NOMO-1 treated with dmso at 0.1 percent for 144 hours (cell line): ENCODE results near the gene RSPH9.
A peak's percentile ranks its signal among the peaks of the same experiment; 100 is the strongest.
"Not testable (repeated sequence)": the region's sequence is repeated elsewhere in the genome, so short reads cannot be mapped to it uniquely, and the experiment has no call there.

ENCODE experiments used
- DNase-seq: peaks from one replicate; lab custom pipeline; 2025; ENCODE audit not compliant: unreplicated experiment; lab: John Stamatoyannopoulos, UW

RSPH9 gene

GRCh38 chr6:43682724-43683429 is 38.0 kb downstream of the RSPH9 start:
- DNase-seq = no peak

GRCh38 chr6:43683708-43684455 is 39.0 kb downstream of the RSPH9 start:
- DNase-seq = peak; percentile 27

DNA sequence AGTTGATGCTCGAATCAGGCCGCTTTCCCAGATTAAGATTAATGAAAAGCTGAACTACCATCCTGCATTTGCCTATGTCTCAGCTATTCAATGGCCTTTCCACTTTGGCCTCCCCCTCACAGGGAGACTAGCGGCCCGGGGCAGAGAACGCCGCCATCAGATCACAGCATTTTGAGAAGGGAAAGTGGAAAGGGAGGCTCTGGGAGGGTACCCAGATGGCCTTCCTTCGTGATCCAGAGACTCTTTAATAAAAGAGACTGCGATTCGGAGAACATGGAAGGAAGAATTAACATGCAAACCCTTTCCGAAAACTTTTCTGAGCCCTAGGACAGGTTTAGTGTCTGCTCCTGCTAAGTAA is 42.2 kb downstream of the RSPH9 start:
- DNase-seq = no peak

- peak; percentile 67 for DNase-seq
Measured at GRCh38 chr6:43687437-43688347, 42.9 kb downstream of the RSPH9 start, which contains the start of gene MRPS18A. Gene MRPS18A (minus strand): TSS chr6:43687791. CDS start chr6:43687779, 12 bp downstream.

GRCh38 chr6:43689421-43689820 is 44.6 kb downstream of the RSPH9 start:
- DNase-seq = no peak

DNA sequence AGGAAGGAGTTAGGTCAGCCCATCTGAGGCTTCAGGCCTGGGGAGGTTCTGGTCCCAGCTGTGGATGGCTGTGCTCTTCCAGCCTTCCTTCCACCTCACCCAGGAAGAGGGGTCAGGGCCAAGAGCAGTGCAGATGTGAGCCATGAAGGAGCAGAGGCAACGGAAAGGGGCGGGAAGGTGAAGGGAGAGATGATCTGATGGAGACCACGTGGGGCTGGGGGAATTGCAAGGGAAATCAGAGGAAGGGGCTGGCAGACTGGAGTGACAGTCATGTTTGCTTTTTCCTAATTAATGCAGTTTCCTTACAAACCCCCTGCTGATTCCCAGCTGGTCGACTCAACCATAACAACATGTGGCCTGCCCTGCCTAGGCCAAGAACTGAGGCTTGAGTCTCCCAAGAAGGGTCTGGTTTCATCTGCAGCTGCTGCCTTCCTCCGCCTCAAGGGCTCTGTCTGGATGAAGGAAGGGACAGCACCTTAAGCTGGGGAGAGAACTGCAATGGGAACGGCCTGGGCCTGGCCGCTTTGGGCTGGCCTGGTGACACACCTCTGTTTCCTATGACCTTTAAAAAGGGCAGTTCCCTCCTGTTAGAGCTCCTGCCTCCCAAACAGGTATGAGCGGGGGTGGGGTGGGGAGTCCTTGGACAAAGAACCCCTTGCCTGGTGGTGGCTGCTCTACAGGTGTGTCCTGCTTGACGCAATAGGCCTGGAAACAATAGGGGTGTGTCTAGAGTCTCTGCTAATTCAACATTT is 50.6 kb downstream of the RSPH9 start:
- DNase-seq = no peak

DNA sequence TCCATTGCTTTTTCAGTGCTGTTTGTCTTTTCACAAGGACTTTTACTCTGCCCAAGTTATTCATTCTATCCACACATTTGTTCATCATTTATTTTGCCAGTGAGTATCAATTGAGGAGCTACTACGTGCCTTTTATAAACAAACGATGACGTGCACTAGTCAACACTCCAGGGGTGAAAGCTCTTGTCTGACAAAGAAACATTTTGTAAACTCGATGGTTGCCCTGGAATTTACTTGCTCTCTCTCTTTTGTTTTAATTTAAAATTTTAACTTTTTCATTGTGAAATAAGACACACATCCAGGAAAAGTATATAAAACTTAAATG is 51.1 kb downstream of the RSPH9 start:
- DNase-seq = no peak

DNA sequence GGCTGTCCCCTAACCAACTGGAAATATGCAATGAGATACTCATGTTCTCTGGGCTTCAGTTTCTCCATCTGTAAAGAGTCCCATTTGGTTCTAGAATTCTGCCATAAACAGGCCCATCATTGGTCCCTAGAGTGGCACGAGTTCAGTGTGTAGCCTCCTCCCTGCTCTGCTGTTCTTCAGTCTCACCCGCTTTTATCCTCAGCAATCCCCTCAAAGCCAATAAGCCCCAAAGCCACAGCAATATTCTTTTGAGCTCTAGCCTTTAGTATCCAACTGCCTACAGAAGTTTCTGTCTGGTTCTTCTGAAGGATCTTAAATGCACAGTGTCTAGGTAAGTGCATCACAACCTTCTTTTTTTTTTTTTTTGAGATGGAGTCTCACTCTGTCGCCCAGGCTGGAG is 52.6 kb downstream of the RSPH9 start:
- no peak for DNase-seq

DNA sequence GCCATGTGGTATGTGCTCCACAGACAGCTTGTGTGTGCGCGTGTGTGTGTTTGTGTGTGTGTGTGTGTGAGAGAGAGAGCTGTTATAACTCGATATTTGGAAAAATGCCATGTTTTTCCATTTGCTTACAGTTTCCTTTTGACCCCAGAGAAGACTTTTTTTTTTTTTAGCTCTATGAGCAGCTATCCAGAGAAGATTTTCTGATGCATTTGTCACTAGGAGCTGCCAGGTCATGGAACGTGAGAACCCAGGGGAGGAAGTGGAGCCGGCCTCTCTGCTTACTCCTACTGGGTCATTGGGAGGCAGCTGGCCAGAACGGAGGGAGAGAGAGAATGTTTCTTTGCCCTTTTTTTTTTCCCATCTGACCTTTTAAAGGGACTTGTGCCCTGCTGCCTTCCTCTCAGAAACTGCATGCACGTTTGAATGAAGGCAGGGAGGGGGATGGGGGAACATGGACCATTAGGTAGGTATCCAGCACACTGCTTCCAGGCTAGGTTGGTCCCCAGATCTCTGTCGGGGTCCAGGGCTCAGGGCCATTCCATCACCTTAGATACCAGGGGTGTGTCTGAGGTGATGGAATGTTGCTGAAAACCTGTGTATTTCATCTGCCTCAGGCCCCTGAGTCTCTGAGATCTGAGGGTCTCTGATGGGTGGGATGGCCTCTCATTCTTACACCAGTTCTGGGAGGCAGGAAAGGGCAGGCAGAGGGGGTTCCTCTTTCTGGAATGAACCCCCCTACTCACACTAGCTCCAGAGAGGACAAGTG is 53.9 kb downstream of the RSPH9 start:
- DNase-seq = no peak

DNA sequence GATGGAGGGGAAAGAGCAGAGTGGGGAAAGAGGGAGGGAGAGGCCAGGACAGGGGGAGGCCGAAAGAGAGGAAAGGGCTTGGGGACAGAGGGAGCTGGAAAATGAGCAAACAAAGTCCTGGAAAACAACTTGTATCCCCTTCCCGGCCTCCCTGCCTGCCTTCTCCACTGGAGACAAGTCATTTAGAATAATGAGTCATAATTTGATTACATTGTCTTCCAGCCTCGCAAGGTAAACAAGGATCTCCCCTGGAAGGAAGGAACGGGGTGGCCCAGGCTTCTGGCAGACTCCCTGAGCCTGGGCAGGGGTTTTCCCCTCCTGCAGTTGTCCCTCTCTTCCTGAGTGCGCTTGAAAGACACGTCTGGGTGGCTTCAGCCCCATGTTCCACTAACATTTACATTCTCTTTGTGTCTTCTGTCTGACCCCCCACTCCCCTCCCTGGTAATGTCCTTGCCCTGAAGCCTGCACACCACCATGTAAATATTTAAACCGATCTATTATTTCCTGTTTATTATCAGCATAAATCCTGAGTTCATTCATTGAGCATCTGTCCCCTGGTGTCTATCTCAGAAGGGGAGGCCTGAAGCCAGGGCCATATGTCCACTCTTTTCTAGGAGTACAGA is 54.8 kb downstream of the RSPH9 start:
- no peak for DNase-seq

- DNase-seq = not testable (repeated sequence)
Measured at GRCh38 chr6:43700939-43701560, 56.2 kb downstream of the RSPH9 start.

GRCh38 chr6:43702171-43702533 is 57.3 kb downstream of the RSPH9 start:
- no peak for DNase-seq

GRCh38 chr6:43702534-43703440 is 58.0 kb downstream of the RSPH9 start:
- peak; percentile 6 for DNase-seq

DNA sequence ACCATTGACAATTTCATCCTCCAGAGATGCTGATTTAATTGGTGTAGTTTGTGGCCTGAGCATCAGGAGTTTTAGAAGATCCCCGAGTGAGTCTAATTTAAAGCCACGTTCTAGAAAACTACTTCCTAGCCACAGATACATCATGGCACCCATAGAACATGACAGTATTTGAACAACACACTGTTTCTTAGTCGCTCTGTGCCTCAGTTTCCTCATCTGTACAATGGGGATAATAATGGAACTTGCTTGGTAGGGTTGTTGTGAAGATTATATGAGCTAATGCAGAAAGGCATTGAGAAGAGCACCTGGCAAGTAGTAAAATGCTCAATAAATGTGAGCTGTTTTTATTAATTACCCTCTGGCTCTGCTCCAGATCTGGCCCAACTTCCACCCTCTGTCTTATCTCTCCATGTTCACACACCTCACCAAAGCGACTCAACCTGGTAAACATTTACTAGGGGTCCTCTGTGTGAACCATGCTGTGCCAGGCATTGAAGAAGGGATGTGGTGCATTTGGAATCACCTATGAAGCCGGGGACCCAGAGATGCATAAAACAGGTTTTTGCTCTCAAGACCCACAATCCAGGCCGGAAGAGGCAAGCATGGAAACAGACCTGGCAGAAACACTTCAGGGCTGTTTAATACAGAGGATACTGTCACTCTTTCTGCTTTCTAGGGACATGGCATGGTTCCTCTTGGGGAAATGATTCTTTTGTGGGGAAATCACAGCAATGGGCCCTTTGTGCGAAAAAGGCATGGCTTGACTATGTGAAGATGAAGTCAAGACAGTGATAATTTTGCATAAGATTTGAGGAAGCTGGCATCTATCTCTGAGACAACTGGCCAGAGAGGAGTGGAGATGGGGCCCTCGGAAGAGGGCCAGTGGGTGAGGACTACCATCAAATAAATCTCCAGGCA is 58.9 kb downstream of the RSPH9 start:
- DNase-seq = peak; percentile 3

DNA sequence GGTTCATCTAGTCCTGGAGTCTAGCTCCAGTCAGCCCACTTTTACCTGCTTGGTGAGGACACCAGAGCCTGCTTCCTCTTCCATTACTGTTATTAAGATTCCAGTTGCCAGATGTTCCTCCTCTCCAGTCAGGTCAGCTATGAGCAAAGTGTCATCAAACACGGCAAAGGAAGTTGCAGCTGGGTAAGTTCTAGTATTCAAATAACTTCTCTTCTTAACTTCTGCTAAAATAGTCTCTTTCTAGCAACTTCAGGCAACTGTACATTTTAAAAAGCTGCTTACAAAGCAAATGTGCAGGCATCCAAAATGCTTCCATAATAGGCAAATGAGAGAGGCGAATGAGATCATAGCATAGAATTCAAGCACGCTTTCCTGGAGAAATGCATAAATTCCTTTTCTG is 61.2 kb downstream of the RSPH9 start:
- peak; percentile 35 for DNase-seq

DNA sequence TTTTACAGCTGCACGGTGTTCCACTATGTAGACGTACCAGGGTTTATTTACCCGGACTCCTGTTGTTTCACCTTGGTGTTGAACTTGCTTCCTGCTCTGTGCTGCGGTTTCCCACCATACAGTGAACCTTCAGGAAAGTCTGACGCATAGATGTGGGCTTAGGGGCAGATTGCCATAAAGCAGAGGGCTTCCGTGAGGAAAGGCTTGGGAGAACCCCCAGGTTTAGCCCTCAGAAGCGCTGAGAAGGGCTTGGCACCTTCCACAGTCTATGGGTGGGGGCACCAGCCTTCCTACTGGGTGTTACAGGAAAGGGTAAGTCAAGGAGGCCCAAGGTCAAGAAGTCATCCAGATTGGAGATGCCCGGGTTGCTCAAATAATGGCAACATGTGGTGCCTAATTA is 62.0 kb downstream of the RSPH9 start:
- DNase-seq = no peak

GRCh38 chr6:43707269-43707668 is 62.4 kb downstream of the RSPH9 start:
- DNase-seq = no peak
